GM18505 (cell line): ENCODE data around the gene VIPR1.

Experiments
- ATAC-seq: cut with Tn5 transposase; IDR thresholded peaks from one replicate; pipeline ENCODE4 v1.9.1; 2021; ENCODE audit not compliant: unreplicated experiment
- POLR2A ChIP-seq: IDR thresholded peaks from 4 replicates; pipeline ENCODE4 v1.6.1; 2011; ENCODE audit warnings: borderline replicate concordance; ENCODE audit not compliant: insufficient read depth, insufficient read length; ENCODE audit errors: extremely low read depth

Gene VIPR1

GRCh38 chr3:42488687-42489086, 13.8 kb upstream of the VIPR1 start:
- no peak for TF ChIP-seq POLR2A
- no peak for ATAC-seq

GRCh38 chr3:42489116-42489936, 13.1 kb upstream of the VIPR1 start:
- TF ChIP-seq POLR2A, result no peak
- ATAC-seq, result no peak

- ATAC-seq, result peak; percentile 12
- TF ChIP-seq POLR2A, result no peak
Measured at GRCh38 chr3:42489937-42490227, 12.6 kb upstream of the VIPR1 start.

DNA sequence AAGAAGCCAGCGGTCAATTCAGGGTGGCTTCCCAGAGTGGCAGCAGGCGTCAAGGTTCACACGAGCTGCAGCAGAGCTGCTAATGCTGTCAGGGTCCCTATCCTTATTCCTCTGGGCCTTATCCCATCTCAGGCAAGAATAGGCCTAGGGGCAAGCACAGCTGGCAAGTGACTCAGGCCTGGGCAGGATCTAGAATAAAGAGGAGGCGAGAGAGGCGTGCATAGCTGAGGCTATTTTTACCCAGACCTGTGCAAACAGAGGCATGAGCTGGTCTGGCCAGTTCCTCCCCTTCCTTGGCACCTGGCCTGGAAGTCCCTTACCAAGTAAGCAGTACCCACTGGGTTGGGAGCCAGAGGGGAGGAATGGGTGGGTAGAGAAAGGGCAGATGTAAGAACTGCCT, 12.2 kb upstream of the VIPR1 start:
- ATAC-seq, result peak; percentile 98
- TF ChIP-seq POLR2A, result no peak

DNA sequence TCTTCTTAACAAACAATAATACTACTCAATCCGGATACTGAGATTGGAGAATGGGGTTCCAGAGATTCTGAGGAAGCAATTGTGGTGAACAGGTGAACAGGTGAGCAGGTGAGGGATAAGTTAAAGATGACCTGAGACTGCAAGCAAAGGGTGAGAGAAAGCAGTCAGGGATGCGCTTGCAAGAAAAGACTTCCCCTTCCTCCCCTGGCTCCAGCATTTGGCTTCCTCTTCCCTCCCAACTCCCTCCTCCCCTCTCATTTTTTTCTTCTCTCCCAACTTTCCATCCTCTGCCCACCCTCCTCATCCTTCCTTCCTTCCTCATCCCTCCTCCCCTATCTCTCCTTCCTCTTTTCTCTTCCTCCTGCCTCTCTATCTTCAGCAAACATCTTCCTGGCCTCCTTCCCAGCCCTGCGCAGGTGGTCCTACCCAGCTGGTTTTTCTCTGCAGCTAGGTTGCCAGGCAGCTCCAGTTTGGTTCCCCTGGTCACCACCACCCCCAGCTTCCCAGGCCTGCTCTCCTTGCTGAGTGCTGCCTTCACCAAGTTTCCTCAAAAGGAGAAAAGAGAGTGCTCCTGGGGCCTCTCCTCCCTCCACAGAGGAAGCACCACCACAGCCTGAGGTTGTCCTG, 10.4 kb upstream of the VIPR1 start:
- no peak for TF ChIP-seq POLR2A
- ATAC-seq, result no peak

DNA sequence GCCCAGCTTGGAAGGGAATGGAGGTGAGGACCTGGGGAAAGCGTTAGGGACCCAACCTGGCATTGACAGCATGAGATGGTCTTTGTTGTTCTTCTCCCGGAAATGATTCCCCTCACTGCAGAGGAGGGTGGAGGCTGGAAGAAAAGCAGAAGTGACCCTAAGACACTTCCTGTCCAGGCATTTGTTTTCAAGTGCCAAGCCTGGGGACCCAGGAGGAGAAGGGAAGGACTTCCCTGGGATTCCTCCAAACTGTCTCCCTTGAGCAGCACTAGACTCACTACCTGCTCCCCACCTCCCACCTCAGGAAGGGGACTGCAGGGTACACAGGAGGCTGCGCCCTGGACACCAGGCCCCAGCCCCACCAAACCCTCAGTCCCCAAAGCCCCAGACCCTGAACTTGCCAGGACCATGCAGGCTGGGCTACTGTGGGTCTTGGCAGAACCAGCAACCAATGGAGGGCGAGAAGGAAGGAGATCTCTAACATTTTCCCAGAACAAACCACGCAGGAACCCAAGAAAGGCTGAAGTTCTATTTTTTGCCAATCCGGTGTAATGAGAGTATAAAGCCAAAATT, 9.8 kb upstream of the VIPR1 start:
- no peak for TF ChIP-seq POLR2A
- ATAC-seq, result no peak

DNA sequence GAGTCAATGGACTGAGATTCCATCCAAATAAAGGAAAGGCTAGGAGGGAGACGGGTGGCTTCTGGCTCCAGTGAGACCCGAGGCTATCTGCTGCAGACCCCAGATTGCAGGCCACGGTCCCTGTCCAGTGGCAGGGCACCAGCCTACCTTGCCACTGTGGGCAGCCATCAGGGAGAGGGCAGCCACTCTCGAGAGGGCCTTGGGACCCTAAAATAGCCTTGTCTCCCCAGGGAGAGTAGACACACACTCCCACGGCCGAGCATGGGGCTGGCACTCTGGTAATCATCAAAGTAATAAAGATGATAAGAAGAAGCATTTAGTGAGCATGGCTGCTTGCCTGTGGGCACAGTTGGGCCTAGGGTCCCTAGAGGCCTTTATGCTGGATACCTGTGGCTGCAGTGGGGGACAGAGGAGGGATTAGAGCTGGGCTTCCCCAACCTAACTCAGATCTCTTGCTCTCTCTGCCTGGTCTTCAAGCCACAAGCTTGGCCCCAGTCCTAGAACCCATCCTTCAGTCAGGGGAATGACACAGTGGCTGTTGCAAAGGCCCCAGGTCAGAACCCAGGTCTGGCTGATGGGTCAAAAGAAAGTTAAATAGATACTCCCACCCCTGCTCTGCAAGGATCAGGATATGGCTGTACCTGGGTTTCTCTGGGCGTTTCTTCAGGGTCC, 9.2 kb upstream of the VIPR1 start:
- no peak for ATAC-seq
- TF ChIP-seq POLR2A, result no peak

GRCh38 chr3:42493798-42494151, 8.7 kb upstream of the VIPR1 start:
- ATAC-seq, result no peak
- no peak for TF ChIP-seq POLR2A

GRCh38 chr3:42495393-42495792, 7.0 kb upstream of the VIPR1 start:
- TF ChIP-seq POLR2A, result no peak
- ATAC-seq, result no peak

- TF ChIP-seq POLR2A, result no peak
- no peak for ATAC-seq
Measured at GRCh38 chr3:42497009-42497731, 5.3 kb upstream of the VIPR1 start.

DNA sequence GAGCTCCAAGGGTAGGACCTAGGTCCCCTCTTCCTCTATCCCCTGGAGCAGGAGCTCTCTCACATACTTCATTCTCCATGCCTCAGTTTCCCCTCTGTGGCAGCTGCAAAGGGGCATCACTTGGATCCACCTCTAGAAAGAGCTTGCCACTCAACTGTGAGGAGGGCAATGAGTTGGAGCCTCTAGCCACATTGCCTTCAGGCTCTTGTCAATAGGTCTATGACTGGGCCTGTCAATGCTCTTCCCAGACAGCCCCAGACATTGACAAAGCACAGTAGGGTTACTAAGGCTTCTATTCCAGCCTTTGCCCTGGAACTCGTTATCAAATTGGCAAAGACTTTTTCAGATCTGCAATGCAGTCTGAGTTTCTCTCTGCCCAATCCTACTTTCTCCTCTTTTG, 4.4 kb upstream of the VIPR1 start:
- TF ChIP-seq POLR2A, result no peak
- ATAC-seq, result no peak

- no peak for ATAC-seq
- TF ChIP-seq POLR2A, result no peak
Measured at GRCh38 chr3:42498791-42499477, 3.5 kb upstream of the VIPR1 start.

GRCh38 chr3:42499478-42499871, 3.0 kb upstream of the VIPR1 start:
- no peak for TF ChIP-seq POLR2A
- no peak for ATAC-seq
